GM12874 (cell line): Measurements from ENCODE around the gene MIDN.

Source experiments
- CTCF ChIP-seq: IDR thresholded peaks from 2 replicates; pipeline ENCODE4 v1.5.1; 2011; ENCODE audit warnings: low read depth, mild to moderate bottlenecking, control low read depth, low read length, moderate library complexity; ENCODE audit not compliant: insufficient read depth

The MIDN gene

GRCh38 chr19:1218751-1219567, 29.4 kb upstream of the MIDN start:
- TF ChIP-seq CTCF, result no peak

- no peak for TF ChIP-seq CTCF
Observed at GRCh38 chr19:1219786-1220476, 28.5 kb upstream of the MIDN start.

- TF ChIP-seq CTCF, result peak; percentile 34; the same call in 1 of the 2 replicates
Observed at GRCh38 chr19:1220477-1220930, 27.9 kb upstream of the MIDN start.

GRCh38 chr19:1220976-1221903, 27.1 kb upstream of the MIDN start:
- peak; percentile 59 for TF ChIP-seq CTCF

GRCh38 chr19:1221904-1222255, 26.5 kb upstream of the MIDN start:
- TF ChIP-seq CTCF, result no peak

GRCh38 chr19:1222394-1222793, 26.0 kb upstream of the MIDN start:
- peak; percentile 16; the same call in 1 of the 2 replicates for TF ChIP-seq CTCF
